Measurements from ENCODE around the gene ABCG4. TPM values are rescaled to one million over a fixed set of nuclear protein-coding genes. Genes with fewer than 3 reads are reported as not detected.

Gene ABCG4
- total and polyA plus RNA-seq, 12 donors: 0.17 to 1.6 (median 1.2) TPM

- no peaks in the 10 kb centered on the region for H3K9me3 ChIP-seq
- ATAC-seq (peak; percentile 91 to 95 (median 94)), DNase-seq (peak; percentile 88 to 91)
- peak within 1 kb of the TSS; percentile 1 to 91 (median 78) for H3K27ac ChIP-seq
- no peaks in the 10 kb centered on the region for H3K27me3 ChIP-seq
- WGBS, 2 donors: 0% methylated on average over 48 to 49 of the region's 49 CpGs
- TF ChIP-seq, protein P1, sequence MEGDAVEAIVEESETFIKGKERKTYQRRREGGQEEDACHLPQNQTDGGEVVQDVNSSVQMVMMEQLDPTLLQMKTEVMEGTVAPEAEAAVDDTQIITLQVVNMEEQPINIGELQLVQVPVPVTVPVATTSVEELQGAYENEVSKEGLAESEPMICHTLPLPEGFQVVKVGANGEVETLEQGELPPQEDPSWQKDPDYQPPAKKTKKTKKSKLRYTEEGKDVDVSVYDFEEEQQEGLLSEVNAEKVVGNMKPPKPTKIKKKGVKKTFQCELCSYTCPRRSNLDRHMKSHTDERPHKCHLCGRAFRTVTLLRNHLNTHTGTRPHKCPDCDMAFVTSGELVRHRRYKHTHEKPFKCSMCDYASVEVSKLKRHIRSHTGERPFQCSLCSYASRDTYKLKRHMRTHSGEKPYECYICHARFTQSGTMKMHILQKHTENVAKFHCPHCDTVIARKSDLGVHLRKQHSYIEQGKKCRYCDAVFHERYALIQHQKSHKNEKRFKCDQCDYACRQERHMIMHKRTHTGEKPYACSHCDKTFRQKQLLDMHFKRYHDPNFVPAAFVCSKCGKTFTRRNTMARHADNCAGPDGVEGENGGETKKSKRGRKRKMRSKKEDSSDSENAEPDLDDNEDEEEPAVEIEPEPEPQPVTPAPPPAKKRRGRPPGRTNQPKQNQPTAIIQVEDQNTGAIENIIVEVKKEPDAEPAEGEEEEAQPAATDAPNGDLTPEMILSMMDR (IDR thresholded peaks at IDR 0.05): no peak
- peak within 1 kb of the TSS; percentile 72 to 100 (median 89) for H3K4me3 ChIP-seq
- H3K4me1 ChIP-seq: peaks cover 15 to 56% (median 38%) of the 10 kb centered on the region in 9 donors
- intact Hi-C loops (cut with DNase I): loop anchor here in 2 of 10 donors (10.0 kb wide), 1 partner anchor 88 kb away; no protein-coding TSS in a partner anchor
- peaks cover 0 to 22% (median 1%) of the 10 kb centered on the region in 9 donors for H3K36me3 ChIP-seq
These were observed 42.0 kb upstream of the ABCG4 start, which contains the start of gene C2CD2L for GRCh38 chr11:119106564-119107537. Gene C2CD2L (plus strand): TSS chr11:119107344. CDS start chr11:119107742, 398 bp downstream.

GRCh38 chr11:119107538-119108145, 41.2 kb upstream of the ABCG4 start:
- WGBS, 2 donors: 1% methylated on average over 56 to 65 of the region's 65 CpGs
- TF ChIP-seq, protein P1 (IDR thresholded peaks at IDR 0.05): no peak
- no peak for DNase-seq

GRCh38 chr11:119108146-119108856, 40.6 kb upstream of the ABCG4 start:
- Histone ChIP-seq H3K27ac (peak overlapping the region in 9 of 10 donors; percentile 71 to 91 (median 80)), H3K4me1 (peaks cover 13 to 47% (median 31%) of the 10 kb centered on the region in 9 donors), H3K27me3 (no peaks in the 10 kb centered on the region), H3K4me3 (peak overlapping the region; percentile 72 to 100 (median 89)), H3K9me3 (no peaks in the 10 kb centered on the region), H3K36me3 (peaks cover 0 to 37% (median 6%) of the 10 kb centered on the region in 9 donors)
- TF ChIP-seq, protein P1 (IDR thresholded peaks at IDR 0.05): no peak
- intact Hi-C loops (cut with DNase I): loop anchor here in 2 of 10 donors (10.0 kb wide), 1 partner anchor 86 kb away; no protein-coding TSS in a partner anchor
- ATAC-seq (peak in 1 of 8 donors; percentile 1), DNase-seq (no peak)
- WGBS, 2 donors: 18 to 26% methylated on average over 8 of the region's 8 CpGs

More at GRCh38 chr11:119107538-119108145, 41.2 kb upstream of the ABCG4 start:
- peak in 6 of 8 donors; percentile 2 to 65 (median 16) for ATAC-seq
- H3K27ac ChIP-seq: peak overlapping the region; percentile 1 to 91 (median 78)
- H3K27me3 ChIP-seq: no peaks in the 10 kb centered on the region
- no peaks in the 10 kb centered on the region for H3K9me3 ChIP-seq
- intact Hi-C loops (cut with DNase I): loop anchor here in 2 of 10 donors (10.0 kb wide), 1 partner anchor 87 kb away; no protein-coding TSS in a partner anchor
- H3K4me3 ChIP-seq: peak overlapping the region; percentile 72 to 100 (median 89)
- H3K36me3 ChIP-seq: peaks cover 0 to 30% (median 6%) of the 10 kb centered on the region in 9 donors
- peaks cover 15 to 53% (median 38%) of the 10 kb centered on the region in 9 donors for H3K4me1 ChIP-seq

All from heart right ventricle (tissue), 16 donors.